SU-DHL-6 (cell line): ENCODE measurements around the gene POLR2C.

Experiments
- H2AFZ ChIP-seq: fragments of 200-600 bp; sonication (generic); 2 replicates; pipeline ENCODE4 v1.6.1; 2014; ENCODE audit warnings: low read depth, mild to moderate bottlenecking, moderate library complexity, mixed read lengths, antibody characterized with exemption, low read length; ENCODE audit not compliant: severe bottlenecking
- H3F3A ChIP-seq: fragments of 200-600 bp; shearing (Covaris generic); 2 replicates; pipeline ENCODE4 v1.6.0; 2016; ENCODE audit warnings: antibody characterized with exemption, mild to moderate bottlenecking; ENCODE audit not compliant: insufficient read depth
- H3K27ac ChIP-seq: fragments of 200-600 bp; sonication (generic); 2 replicates; pipeline ENCODE4 v1.5.1; 2016; ENCODE audit warnings: low read depth, mild to moderate bottlenecking, low read length, moderate library complexity, mixed read lengths
- H3K27me3 ChIP-seq: fragments of 200-600 bp; sonication (generic), shearing (Covaris generic); 2 replicates; pipeline ENCODE4 v1.6.0; 2014; ENCODE audit warnings: mild to moderate bottlenecking, low read length
- H3K36me3 ChIP-seq: fragments of 200-600 bp; sonication (generic); 2 replicates; pipeline ENCODE4 v1.6.1; 2014; ENCODE audit warnings: mild to moderate bottlenecking, low read length, mixed read lengths
- H3K4me2 ChIP-seq: fragments of 300-600, 200-600 bp; shearing (Covaris generic), sonication (generic); 2 replicates; pipeline ENCODE4 v1.6.0; 2014; ENCODE audit warnings: low read length, low read depth, mild to moderate bottlenecking; ENCODE audit not compliant: poor library complexity, severe bottlenecking
- H3K4me3 ChIP-seq: fragments of 200-600 bp; sonication (generic); 2 replicates; pipeline ENCODE4 v1.5.1; 2014; ENCODE audit warnings: antibody characterized with exemption, low read length, mild to moderate bottlenecking, mixed read lengths; ENCODE audit not compliant: insufficient read depth, poor library complexity, severe bottlenecking
- H3K79me2 ChIP-seq: fragments of 200-600 bp; sonication (generic); 2 replicates; pipeline ENCODE4 v1.6.1; 2014; ENCODE audit warnings: mild to moderate bottlenecking, low read length, moderate library complexity; ENCODE audit not compliant: insufficient read depth
- H3K9ac ChIP-seq: fragments of 200-600 bp; sonication (generic); 2 replicates; pipeline ENCODE4 v1.7.0; 2014; ENCODE audit warnings: mild to moderate bottlenecking, low read length
- H3K9me2 ChIP-seq: fragments of 200-600 bp; sonication (generic); replicated peaks from 2 replicates; pipeline ENCODE4 v1.6.1; 2014; ENCODE audit warnings: low read length; ENCODE audit not compliant: insufficient read depth
- H3K9me3 ChIP-seq: fragments of 200-600 bp; sonication (generic); 2 replicates; pipeline ENCODE4 v1.6.1; 2014; ENCODE audit warnings: low read length, mixed read lengths; ENCODE audit not compliant: insufficient read depth
- H4K20me1 ChIP-seq: fragments of 200-600 bp; sonication (generic); 2 replicates; pipeline ENCODE4 v1.6.1; 2014; ENCODE audit warnings: low read depth, mild to moderate bottlenecking, antibody characterized with exemption, low read length, moderate library complexity, mixed read lengths
- CTCF ChIP-seq: fragments of 200-600 bp; sonication (generic); IDR thresholded peaks from one replicate; pipeline ENCODE4 v1.5.1; 2017; ENCODE audit warnings: antibody characterized with exemption, mild to moderate bottlenecking, low read length, moderate library complexity; ENCODE audit not compliant: insufficient read depth, poor library complexity, severe bottlenecking
- EZH2phosphoT487 ChIP-seq: fragments of 200-600 bp; sonication (generic), shearing (Covaris generic); conservative IDR thresholded peaks from 2 replicates; pipeline ENCODE4 v1.6.1; 2018; ENCODE audit warnings: mild to moderate bottlenecking, antibody characterized with exemption, low read length, moderate library complexity, mixed read lengths

Gene POLR2C

DNA sequence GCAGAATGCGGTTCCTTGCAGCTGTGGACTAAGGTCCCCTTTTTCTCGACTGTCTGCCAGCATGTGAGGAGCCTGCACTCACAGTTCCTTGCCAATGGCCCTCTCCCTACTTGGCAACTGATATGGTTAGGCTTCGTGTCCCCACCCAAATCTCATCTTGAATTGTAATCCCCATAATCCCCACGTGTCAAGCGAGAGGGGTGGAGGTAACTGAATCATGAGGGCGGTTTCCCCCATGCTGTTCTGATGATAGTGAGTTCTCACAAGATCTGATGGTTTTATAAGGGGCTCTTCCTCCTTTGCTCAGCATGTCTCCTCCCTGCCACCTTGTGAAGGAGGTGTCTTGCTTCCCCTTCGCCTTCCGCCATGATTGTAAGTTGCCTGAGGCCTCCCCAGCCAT lies 35.2 kb upstream of the POLR2C start:
- Histone ChIP-seq H3K9ac (no peak overlapping the region), H3K4me3 (no peak overlapping the region), H3K27ac (no peak overlapping the region), H3K27me3 (no peaks in the 10 kb centered on the region), H3K9me2 (no peaks in the 10 kb centered on the region), H3K79me2 (no peaks in the 10 kb centered on the region), H3F3A (no peaks in the 10 kb centered on the region), H2AFZ (no peak overlapping the region), H3K9me3 (no peaks in the 10 kb centered on the region), H3K4me2 (no peak overlapping the region), H3K36me3 (peaks cover 8% of the 10 kb centered on the region), H4K20me1 (no peaks in the 10 kb centered on the region)
- TF ChIP-seq EZH2phosphoT487 (no peak), CTCF (no peak)

- H3K9me3 ChIP-seq, result no peaks in the 10 kb centered on the region
- no peaks in the 10 kb centered on the region for H3K9me2 ChIP-seq
- no peaks in the 10 kb centered on the region for H3F3A ChIP-seq
- no peaks in the 10 kb centered on the region for H4K20me1 ChIP-seq
- H3K9ac ChIP-seq, result no peak overlapping the region
- H3K4me3 ChIP-seq, result no peak overlapping the region
- H3K79me2 ChIP-seq, result no peaks in the 10 kb centered on the region
- no peak overlapping the region for H2AFZ ChIP-seq
- TF ChIP-seq CTCF, result no peak
- no peak for TF ChIP-seq EZH2phosphoT487
- no peak overlapping the region for H3K4me2 ChIP-seq
- peaks cover 8% of the 10 kb centered on the region for H3K36me3 ChIP-seq
- no peaks in the 10 kb centered on the region for H3K27me3 ChIP-seq
- H3K27ac ChIP-seq, result no peak overlapping the region
Observed at GRCh38 chr16:57427824-57428223, 34.7 kb upstream of the POLR2C start.

- H3K4me3 ChIP-seq, result no peak overlapping the region
- H3K9ac ChIP-seq, result no peak overlapping the region
- H2AFZ ChIP-seq, result no peak overlapping the region
- no peak overlapping the region for H3K27ac ChIP-seq
- no peak for TF ChIP-seq EZH2phosphoT487
- TF ChIP-seq CTCF, result no peak
- peaks cover 19% of the 10 kb centered on the region for H3K36me3 ChIP-seq
- H3K27me3 ChIP-seq, result no peaks in the 10 kb centered on the region
- H3K79me2 ChIP-seq, result no peaks in the 10 kb centered on the region
- no peaks in the 10 kb centered on the region for H3F3A ChIP-seq
- no peaks in the 10 kb centered on the region for H3K9me2 ChIP-seq
- H3K9me3 ChIP-seq, result no peaks in the 10 kb centered on the region
- no peak overlapping the region for H3K4me2 ChIP-seq
- H4K20me1 ChIP-seq, result no peaks in the 10 kb centered on the region
Observed at GRCh38 chr16:57430955-57431354, 31.5 kb upstream of the POLR2C start.
